LNCAP (cell line): Measurements from ENCODE around the gene EEIG1.

Experiments
- CTCF ChIP-seq: fragments of 450-650 bp; IDR thresholded peaks from 2 replicates; pipeline ENCODE4 v1.5.1; 2017; ENCODE audit warnings: mild to moderate bottlenecking

The EEIG1 gene

GRCh38 chr9:127960410-127961154 lies 20.2 kb downstream of the EEIG1 start:
- no peak for TF ChIP-seq CTCF

GRCh38 chr9:127959841-127960409 lies 20.9 kb downstream of the EEIG1 start:
- no peak for TF ChIP-seq CTCF

GRCh38 chr9:127959398-127959797 lies 21.4 kb downstream of the EEIG1 start:
- TF ChIP-seq CTCF = no peak

- no peak for TF ChIP-seq CTCF
Observed at GRCh38 chr9:127958728-127959127, 22.1 kb downstream of the EEIG1 start.

- TF ChIP-seq CTCF = peak; percentile 39; the same call in 1 of the 2 replicates
Observed at GRCh38 chr9:127955294-127956015, 25.3 kb downstream of the EEIG1 start.

- TF ChIP-seq CTCF = no peak
Observed at GRCh38 chr9:127954831-127955293, 25.9 kb downstream of the EEIG1 start.

GRCh38 chr9:127953768-127954505 lies 26.9 kb downstream of the EEIG1 start:
- TF ChIP-seq CTCF = no peak
